Stomach (tissue), 9 donors: Measurements from ENCODE around the gene ADGRD1. TPM values are rescaled to one million over a fixed set of nuclear protein-coding genes. Genes with fewer than 3 reads are reported as not detected.
"Not testable (repeated sequence)": the region's sequence is repeated elsewhere in the genome, so short reads cannot be mapped to it uniquely, and the experiment has no call there.

Experiments used
- DNase-seq, 2 donors: peaks; one replicate each; pipeline versions ENCODE4 v3.0.0 to v3.0.0-alpha.2; 2013 to 2019
- H3K27ac ChIP-seq, 5 donors: fragments of 200-600 bp in 4 of 5; sonication (generic) in 4 of 5; one replicate each; pipeline ENCODE4 v1.5.1; 2013 to 2019; ENCODE audit warnings: mild to moderate bottlenecking in 1 of 5, moderate library complexity in 1 of 5
- H3K27me3 ChIP-seq, 3 donors: fragments of 200-600 bp; sonication (generic); one replicate each; pipeline ENCODE4 v1.5.1; 2017 to 2019; ENCODE audit warnings: mixed run types in 1 of 3
- H3K36me3 ChIP-seq, 4 donors: fragments of 200-600 bp; sonication (generic); 1 replicate in 3 of 4; 2 replicates in 1 of 4; pipeline ENCODE4 v1.5.1; 2016 to 2019
- H3K4me1 ChIP-seq, 4 donors: fragments of 200-600 bp; sonication (generic); one replicate each; pipeline ENCODE4 v1.5.1; 2016 to 2019
- H3K4me3 ChIP-seq, 4 donors: fragments of 200-600 bp; sonication (generic) in 3 of 4; one replicate each; pipeline ENCODE4 v1.5.1; 2016 to 2019; ENCODE audit warnings: mild to moderate bottlenecking in 1 of 4
- H3K9me3 ChIP-seq, 4 donors: fragments of 200-600 bp; sonication (generic); one replicate each; pipeline ENCODE4 v1.5.1; 2016 to 2019
- EP300 ChIP-seq: sonication (generic); formaldehyde crosslinking; IDR thresholded peaks from one replicate; pipeline ENCODE4 v1.6.1; 2017; ENCODE audit warnings: antibody characterized with exemption
- POLR2A ChIP-seq, 4 donors: fragments of 450-650 bp; IDR thresholded peaks; one replicate each; pipeline ENCODE4 v1.6.1; 2016; ENCODE audit warnings: antibody characterized with exemption in 4 of 4, control low read depth in 2 of 4, mild to moderate bottlenecking in 1 of 4, moderate library complexity in 1 of 4
- POLR2AphosphoS5 ChIP-seq, 3 donors: sonication (generic); formaldehyde crosslinking; IDR thresholded peaks; one replicate each; pipeline ENCODE4 v1.6.1; 2016; ENCODE audit warnings: antibody characterized with exemption in 3 of 3
- WGBS, 5 donors: extraction: QIAGEN DNeasy Blood & Tissue Kit in 3 of 5; methylation state at CpG; one replicate each; pipeline versions ENCODE4 v1.1.5 to v1.1.7; 2013 to 2018; 5-methylcytosine and 5-hydroxymethylcytosine counted together
- intact Hi-C: fragments of 100-400 bp; cut with DNase I; formaldehyde crosslinking; loops from one replicate; pipeline ENCODE4 v1.15.1; 2023; ENCODE audit warnings: low total_unique reads
- polyA plus RNA-seq, 3 donors: library from polyadenylated mRNA; stranded (reverse); fragments of 200-250 nt; gene quantifications; one replicate each; pipeline ENCODE4 v1.2.3, GENCODE V29; 2013
- total RNA-seq, 5 donors: library from RNA; depleted of rRNA; stranded (reverse); fragments of >200 nt; gene quantifications; one replicate each; pipeline versions ENCODE4 v1.1.0 to v1.2.3, GENCODE V29; 2014 to 2016
- TF ChIP-seq, protein P1 (sequence below), 7 experiments: fragments of 450-650 bp in 4 of 7; fragments of 200-600 bp in 3 of 7; sonication (generic) in 3 of 7; IDR thresholded peaks; one replicate each; pipeline ENCODE4 v1.5.1; 2016 to 2019; ENCODE audit warnings: antibody characterized with exemption in 7 of 7, control low read depth in 2 of 7, mild to moderate bottlenecking in 1 of 7
- donor health status: healthy with polysubstance abuse.
- donor health status: Bipolar disorder and iron deficiency.
- donor health status: healthy.

The ADGRD1 gene
- total and polyA plus RNA-seq, 8 donors = 3.7 to 43.8 (median 15.4) TPM

DNA sequence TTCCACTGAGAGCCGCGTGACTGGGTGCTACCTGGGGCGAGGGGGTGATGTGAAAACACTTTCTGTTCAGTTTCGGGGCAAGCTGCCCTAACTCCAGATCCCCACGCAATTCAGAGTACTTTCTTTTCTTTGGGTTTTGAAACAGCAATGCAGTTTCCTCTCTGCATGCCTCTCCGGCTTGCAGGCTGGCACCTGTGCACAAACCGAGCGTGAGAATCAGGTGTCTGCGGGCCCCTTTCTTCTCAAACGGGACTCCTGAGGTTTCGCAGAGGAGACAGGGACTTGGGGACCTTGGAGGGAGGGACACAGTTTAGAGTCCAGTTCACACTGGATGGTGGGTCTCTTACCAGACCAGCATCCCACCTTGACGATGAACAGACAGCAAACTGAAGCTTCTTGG is 118.2 kb downstream of the ADGRD1 start:
- H3K36me3 ChIP-seq = peaks cover 0 to 20% (median 0%) of the 10 kb centered on the region in 4 donors
- H3K9me3 ChIP-seq, DNase-seq, H3K27ac ChIP-seq, intact Hi-C loops, H3K27me3 ChIP-seq, H3K4me3 ChIP-seq, H3K4me1 ChIP-seq: not testable (repeated sequence)
- WGBS, 5 donors = 77 to 97% (median 79%) methylated on average over 7 to 8 of the region's 12 CpGs

DNA sequence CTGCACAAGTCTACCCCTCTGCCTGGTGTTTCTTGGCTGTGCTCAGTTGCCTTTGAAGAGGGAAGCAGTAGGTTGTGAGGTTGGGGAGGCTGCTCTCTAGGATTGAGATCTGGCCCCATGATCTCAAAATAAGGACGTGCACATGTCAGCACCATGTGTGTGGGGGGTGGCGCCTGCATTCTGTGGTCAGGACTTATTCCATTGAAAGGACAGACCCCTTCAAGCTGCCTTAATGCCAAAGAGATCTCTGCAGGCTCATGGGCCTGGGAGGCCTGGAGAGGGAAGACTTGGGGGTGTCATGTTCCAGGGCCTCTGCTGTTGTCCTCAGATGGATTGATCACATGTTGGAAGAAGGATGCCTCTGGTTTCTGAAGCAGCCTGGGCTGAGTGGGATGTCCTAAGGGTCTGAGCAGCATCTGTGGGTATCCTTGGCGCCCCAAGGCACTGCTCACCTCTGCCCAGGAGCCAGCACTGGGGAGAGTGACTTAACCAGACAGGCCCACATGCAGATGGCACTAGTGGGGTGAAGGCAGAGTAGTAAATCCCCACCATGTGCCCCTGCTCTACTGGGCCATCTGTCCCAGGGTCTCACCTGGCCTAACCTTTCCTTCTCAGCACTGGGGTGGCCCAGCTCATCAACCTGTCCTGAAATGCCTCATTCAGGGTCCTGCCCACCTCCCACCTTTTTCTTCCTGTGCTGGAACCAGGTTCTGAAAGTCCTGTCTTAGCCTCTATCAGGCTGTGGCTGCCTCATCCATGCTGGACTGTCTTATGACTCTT is 118.9 kb downstream of the ADGRD1 start:
- no peaks in the 10 kb centered on the region for H3K27me3 ChIP-seq
- no peak overlapping the region for H3K4me3 ChIP-seq
- H3K36me3 ChIP-seq = peaks cover 0 to 27% (median 0%) of the 10 kb centered on the region in 4 donors
- intact Hi-C loops = no loop called here
- DNase-seq = peak in 1 of 2 donors; percentile 20
- TF ChIP-seq EP300 (no peak), POLR2AphosphoS5 (IDR thresholded peaks at IDR 0.05) (no peak), POLR2A (IDR thresholded peaks at IDR 0.05) (no peak)
- TF ChIP-seq, protein P1, sequence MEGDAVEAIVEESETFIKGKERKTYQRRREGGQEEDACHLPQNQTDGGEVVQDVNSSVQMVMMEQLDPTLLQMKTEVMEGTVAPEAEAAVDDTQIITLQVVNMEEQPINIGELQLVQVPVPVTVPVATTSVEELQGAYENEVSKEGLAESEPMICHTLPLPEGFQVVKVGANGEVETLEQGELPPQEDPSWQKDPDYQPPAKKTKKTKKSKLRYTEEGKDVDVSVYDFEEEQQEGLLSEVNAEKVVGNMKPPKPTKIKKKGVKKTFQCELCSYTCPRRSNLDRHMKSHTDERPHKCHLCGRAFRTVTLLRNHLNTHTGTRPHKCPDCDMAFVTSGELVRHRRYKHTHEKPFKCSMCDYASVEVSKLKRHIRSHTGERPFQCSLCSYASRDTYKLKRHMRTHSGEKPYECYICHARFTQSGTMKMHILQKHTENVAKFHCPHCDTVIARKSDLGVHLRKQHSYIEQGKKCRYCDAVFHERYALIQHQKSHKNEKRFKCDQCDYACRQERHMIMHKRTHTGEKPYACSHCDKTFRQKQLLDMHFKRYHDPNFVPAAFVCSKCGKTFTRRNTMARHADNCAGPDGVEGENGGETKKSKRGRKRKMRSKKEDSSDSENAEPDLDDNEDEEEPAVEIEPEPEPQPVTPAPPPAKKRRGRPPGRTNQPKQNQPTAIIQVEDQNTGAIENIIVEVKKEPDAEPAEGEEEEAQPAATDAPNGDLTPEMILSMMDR (IDR thresholded peaks at IDR 0.05) = no peak
- H3K27ac ChIP-seq = no peak overlapping the region
- peaks cover 0 to 8% (median 6%) of the 10 kb centered on the region in 4 donors for H3K4me1 ChIP-seq
- WGBS, 5 donors = 76 to 100% (median 89%) methylated on average over 1 to 3 of the region's 3 CpGs
- H3K9me3 ChIP-seq = no peaks in the 10 kb centered on the region

DNA sequence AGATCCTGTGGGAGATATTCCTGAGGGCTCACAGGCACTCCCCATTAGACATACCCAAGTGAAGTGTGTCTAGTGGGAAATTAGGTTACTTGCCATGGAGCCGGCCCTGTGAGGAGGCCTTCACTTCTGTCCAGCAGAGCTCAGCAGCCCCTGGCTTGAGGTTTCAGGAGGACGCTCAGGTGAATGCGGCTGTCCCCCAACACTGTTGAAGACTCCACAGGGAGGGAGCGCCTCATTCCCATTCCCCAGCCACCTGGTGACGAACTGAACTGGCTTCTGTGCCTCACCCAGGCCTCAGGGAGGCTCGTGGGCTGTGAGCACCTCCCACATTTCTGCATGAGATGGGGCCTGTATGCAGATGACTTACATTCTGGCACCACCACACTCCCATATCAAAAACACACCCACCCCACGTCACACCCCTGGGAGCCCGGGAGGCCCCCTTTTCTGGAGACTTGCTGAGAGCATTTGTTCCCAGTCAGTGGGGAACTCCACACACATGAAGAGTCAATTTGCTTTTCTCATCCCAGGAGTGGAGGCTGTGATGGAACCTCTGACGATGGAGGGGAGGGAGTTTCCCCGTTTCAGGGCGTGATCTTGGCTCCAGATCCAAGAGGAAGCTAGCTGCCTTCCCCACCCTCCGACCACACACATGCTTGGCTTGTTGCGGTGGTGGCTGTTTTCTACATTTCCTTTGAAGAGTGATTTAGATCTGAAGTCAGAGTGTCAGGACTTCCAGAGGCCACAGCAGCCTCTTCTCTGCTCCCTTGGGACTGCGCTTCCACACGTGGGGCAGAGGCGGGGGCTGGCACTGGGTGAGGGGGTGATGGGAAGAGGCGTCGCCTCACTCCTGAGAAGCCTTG is 120.7 kb downstream of the ADGRD1 start:
- peak; percentile 24 to 82 for DNase-seq
- intact Hi-C loops = no loop called here
- Histone ChIP-seq H3K9me3 (no peaks in the 10 kb centered on the region), H3K27me3 (no peaks in the 10 kb centered on the region), H3K4me3 (no peak overlapping the region), H3K36me3 (peaks cover 0 to 28% (median 0%) of the 10 kb centered on the region in 4 donors), H3K4me1 (no peaks in the 10 kb centered on the region), H3K27ac (no peak overlapping the region)
- 56 to 66% (median 61%) methylated on average over 18 of the region's 18 CpGs for WGBS, 5 donors
- TF ChIP-seq POLR2AphosphoS5 (IDR thresholded peaks at IDR 0.05) = no peak
- TF ChIP-seq, protein P1 (IDR thresholded peaks at IDR 0.05) = no peak
- TF ChIP-seq POLR2A (IDR thresholded peaks at IDR 0.05) = no peak
- TF ChIP-seq EP300 = no peak

DNA sequence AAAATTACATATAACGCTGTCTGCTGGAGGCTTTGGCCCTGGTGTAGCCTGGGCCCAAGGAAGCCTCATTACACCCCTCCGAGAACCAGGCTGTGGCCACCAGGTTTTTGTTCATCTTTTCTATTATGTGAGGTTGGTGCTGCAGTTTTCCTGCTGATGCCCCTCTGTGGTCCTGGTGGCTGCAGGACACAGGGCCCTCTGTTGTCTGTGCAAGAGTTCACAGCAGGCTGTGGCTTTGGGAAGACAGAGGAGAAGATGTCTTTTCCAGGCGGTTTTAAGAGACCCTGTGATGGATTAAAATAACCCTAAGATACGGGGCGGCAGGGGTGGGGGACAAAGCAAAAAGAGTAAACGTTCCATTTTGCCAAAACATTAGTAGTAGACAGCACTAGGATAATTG is 121.5 kb downstream of the ADGRD1 start:
- Histone ChIP-seq H3K9me3 (no peaks in the 10 kb centered on the region), H3K36me3 (peaks cover 0 to 28% (median 0%) of the 10 kb centered on the region in 4 donors), H3K4me3 (no peak overlapping the region), H3K4me1 (no peaks in the 10 kb centered on the region), H3K27me3 (no peaks in the 10 kb centered on the region), H3K27ac (no peak overlapping the region)
- intact Hi-C loops = no loop called here
- TF ChIP-seq, protein P1 (IDR thresholded peaks at IDR 0.05) = no peak
- no peak for TF ChIP-seq POLR2AphosphoS5 (IDR thresholded peaks at IDR 0.05)
- no peak for TF ChIP-seq POLR2A (IDR thresholded peaks at IDR 0.05)
- TF ChIP-seq EP300 = no peak
- WGBS, 5 donors = 83 to 89% (median 86%) methylated on average over 6 of the region's 6 CpGs
- DNase-seq = no peak
